GM21360 (cell line): Measurements from ENCODE around the gene PDGFD.

Experiments used
- ATAC-seq: cut with Tn5 transposase; IDR thresholded peaks from one replicate; pipeline ENCODE4 v1.9.1; 2021; ENCODE audit warnings: mild to moderate bottlenecking, moderate library complexity; ENCODE audit not compliant: unreplicated experiment

Gene PDGFD

GRCh38 chr11:104005234-104005855, 158.6 kb downstream of the PDGFD start:
- ATAC-seq, result no peak

- ATAC-seq, result no peak
These were observed 160.5 kb downstream of the PDGFD start for GRCh38 chr11:104003491-104003890.

- ATAC-seq, result no peak
These were observed 162.3 kb downstream of the PDGFD start for GRCh38 chr11:104001561-104002056.

GRCh38 chr11:104000798-104001197, 163.1 kb downstream of the PDGFD start:
- no peak for ATAC-seq

GRCh38 chr11:103998826-103999508, 165.0 kb downstream of the PDGFD start:
- ATAC-seq, result no peak

- ATAC-seq, result peak; percentile 77
These were observed 166.9 kb downstream of the PDGFD start for GRCh38 chr11:103997082-103997481.

DNA sequence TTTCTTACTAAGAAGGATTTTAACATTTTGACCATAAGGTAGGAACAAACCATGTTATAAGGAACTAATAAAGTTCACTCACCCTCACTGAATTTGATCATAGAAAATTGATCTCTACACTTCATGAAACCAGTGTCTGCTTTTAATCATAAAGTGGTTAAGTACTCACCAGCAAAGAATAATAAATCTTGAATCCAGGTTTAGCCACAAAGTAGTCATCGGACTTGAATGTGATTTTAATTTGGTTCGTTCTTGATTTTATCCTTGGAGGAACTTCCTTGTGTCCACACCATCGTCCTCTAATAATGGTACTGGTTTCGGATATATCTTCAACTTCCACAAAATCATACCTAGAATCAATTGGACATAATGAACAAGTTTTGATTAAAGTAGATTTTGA, 168.1 kb downstream of the PDGFD start:
- no peak for ATAC-seq

GRCh38 chr11:103994518-103994917, 169.4 kb downstream of the PDGFD start:
- no peak for ATAC-seq

- ATAC-seq, result no peak
These were observed 169.9 kb downstream of the PDGFD start for GRCh38 chr11:103994094-103994493.

GRCh38 chr11:103993507-103993906, 170.4 kb downstream of the PDGFD start:
- ATAC-seq, result no peak

DNA sequence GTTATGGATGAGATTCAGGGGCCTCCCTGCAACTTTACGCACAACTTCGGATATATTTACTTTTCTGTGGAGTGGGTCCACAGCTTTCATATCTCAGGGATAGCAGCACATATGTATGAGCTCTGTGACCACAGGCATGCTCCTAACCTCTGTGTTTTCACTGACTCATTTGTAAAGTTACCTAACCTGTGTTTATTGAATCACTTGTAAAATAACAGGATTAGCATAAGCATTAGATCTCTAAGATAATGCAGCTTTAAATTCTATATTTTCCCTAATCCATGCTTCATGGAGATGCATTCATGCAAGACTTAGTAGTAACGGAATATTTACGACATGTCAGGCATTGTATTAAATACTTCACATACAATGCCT, 175.4 kb downstream of the PDGFD start:
- no peak for ATAC-seq

- ATAC-seq, result no peak
These were observed 176.0 kb downstream of the PDGFD start for GRCh38 chr11:103987629-103988594.

- ATAC-seq, result no peak
These were observed 178.9 kb downstream of the PDGFD start for GRCh38 chr11:103985041-103985440.

DNA sequence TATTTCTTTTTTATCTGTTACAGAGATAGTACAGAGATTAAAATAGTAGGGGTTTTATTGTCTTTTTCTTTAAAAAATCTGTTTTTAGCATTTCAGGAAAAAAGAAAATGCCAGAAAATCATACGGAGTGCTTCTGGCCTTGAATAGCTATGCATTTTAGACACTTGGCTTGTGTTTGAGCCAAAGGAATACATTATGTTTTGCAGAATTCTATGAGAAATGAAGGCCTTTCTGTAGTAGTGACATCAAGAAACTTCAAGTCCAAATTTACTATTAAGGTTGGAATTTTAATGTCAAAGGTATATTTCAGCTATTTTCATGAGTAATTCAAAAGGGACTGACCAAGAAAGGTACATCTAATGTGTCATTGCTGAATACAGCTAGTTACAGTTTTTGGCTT, 183.8 kb downstream of the PDGFD start:
- no peak for ATAC-seq

GRCh38 chr11:103978616-103979595, 185.0 kb downstream of the PDGFD start:
- no peak for ATAC-seq

DNA sequence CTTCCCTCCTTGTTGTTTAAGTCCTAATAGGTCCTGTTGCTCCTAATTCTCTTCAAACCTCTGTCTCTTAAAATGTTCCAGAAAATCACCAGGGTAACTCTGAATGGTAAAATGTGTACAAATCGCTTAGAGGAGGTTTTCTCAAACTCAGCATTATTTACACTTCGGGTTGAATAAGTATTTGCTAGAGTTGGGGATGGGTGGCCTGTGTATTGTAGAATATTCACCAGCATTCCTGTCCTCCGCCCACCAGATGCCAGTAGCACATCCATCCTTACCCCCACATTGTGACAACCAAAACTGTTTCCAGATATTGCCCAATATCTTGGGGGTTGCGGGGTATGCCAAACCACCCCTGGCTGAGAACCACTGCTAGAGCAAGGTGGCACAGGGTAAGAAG, 191.9 kb downstream of the PDGFD start:
- ATAC-seq, result no peak

DNA sequence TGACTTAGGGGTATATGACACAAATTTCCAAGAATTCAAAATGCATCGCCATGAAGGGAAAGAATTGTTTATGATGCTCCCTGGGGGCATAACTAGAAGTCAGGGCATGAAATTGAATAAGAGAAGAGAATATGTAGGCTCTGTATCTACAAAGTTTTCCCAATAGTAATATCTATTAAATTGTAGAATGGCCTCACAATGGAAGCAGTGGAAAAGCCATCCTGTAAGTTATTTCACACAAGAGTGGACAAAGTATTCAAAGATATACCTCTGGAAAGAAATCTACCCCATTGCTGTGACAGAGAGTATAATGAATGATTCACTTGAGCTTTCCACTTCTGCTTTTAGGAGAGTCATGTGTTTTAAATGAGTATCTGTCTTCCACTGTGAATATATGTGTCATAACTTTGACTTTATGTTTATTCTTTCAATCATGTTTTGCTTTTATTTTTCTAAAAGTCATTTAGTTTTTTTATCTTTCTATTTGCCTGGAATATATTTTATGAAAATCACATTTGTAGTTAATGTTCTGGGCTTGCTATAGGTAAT, 193.2 kb downstream of the PDGFD start:
- peak; percentile 89 for ATAC-seq

- ATAC-seq, result no peak
These were observed 195.3 kb downstream of the PDGFD start for GRCh38 chr11:103968685-103969084.

- no peak for ATAC-seq
These were observed 196.0 kb downstream of the PDGFD start for GRCh38 chr11:103967985-103968384.

- ATAC-seq, result no peak
These were observed 199.6 kb downstream of the PDGFD start for GRCh38 chr11:103964390-103964789.
